Adrenal gland (tissue), 5 donors: ENCODE results near the gene RAD51B.
"Not testable (repeated sequence)": the region's sequence is repeated elsewhere in the genome, so short reads cannot be mapped to it uniquely, and the experiment has no call there.

Experiments
- POLR2A ChIP-seq, 2 donors: fragments of 450-650 bp; IDR thresholded peaks; one replicate each; pipeline ENCODE4 v1.6.1; 2017; ENCODE audit warnings: antibody characterized with exemption in 2 of 2, mild to moderate bottlenecking in 2 of 2, moderate library complexity in 1 of 2
- TF ChIP-seq, protein P1 (sequence below), 6 experiments: fragments of 450-650 bp in 4 of 6; fragments of 200-600 bp in 2 of 6; sonication (generic) in 1 of 6; IDR thresholded peaks; 1 replicate in 5 of 6; 2 replicates in 1 of 6; pipeline versions ENCODE4 v1.5.1 to v1.8.0; 2016 to 2021; ENCODE audit warnings: antibody characterized with exemption in 6 of 6, mild to moderate bottlenecking in 2 of 6, moderate library complexity in 1 of 6
- donor health status: DM: no; HTN: no; CAD: no.

DNA sequence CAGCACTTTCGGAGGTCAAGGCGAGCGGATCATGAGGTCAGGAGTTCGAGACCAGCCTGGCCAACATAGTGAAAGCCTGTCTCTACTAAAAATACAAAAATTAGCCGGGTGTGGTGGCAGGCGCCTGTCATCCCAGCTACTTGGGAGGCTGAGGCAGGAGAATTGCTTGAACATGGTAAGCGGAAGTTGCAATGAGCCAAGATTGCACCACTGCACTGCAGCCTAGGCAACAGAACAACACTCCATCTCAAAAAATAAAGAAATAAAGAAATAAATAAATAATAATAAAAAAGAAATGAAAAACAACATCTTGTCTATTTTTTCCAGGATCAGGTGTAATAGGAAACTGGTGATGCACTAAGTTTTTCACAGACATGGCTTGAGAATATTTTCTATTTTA is 168.6 kb downstream of the RAD51B start:
- TF ChIP-seq, protein P1, sequence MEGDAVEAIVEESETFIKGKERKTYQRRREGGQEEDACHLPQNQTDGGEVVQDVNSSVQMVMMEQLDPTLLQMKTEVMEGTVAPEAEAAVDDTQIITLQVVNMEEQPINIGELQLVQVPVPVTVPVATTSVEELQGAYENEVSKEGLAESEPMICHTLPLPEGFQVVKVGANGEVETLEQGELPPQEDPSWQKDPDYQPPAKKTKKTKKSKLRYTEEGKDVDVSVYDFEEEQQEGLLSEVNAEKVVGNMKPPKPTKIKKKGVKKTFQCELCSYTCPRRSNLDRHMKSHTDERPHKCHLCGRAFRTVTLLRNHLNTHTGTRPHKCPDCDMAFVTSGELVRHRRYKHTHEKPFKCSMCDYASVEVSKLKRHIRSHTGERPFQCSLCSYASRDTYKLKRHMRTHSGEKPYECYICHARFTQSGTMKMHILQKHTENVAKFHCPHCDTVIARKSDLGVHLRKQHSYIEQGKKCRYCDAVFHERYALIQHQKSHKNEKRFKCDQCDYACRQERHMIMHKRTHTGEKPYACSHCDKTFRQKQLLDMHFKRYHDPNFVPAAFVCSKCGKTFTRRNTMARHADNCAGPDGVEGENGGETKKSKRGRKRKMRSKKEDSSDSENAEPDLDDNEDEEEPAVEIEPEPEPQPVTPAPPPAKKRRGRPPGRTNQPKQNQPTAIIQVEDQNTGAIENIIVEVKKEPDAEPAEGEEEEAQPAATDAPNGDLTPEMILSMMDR (IDR thresholded peaks at IDR 0.05): not testable (repeated sequence)
- TF ChIP-seq POLR2A (IDR thresholded peaks at IDR 0.05): not testable (repeated sequence)
